CD4-positive, alpha-beta T cell treated with Interleukin-2 at 100 ng/mL for 4 hours (primary cell): ENCODE results near the gene BICD2.
A peak's percentile ranks its signal among the peaks of the same experiment; 100 is the strongest.
"Not testable (repeated sequence)": the region's sequence is repeated elsewhere in the genome, so short reads cannot be mapped to it uniquely, and the experiment has no call there.

Experiments
- DNase-seq: peaks from one replicate; pipeline ENCODE4 v3.0.0-alpha.2; 2020; ENCODE audit warnings: low spot score

The BICD2 gene

DNA sequence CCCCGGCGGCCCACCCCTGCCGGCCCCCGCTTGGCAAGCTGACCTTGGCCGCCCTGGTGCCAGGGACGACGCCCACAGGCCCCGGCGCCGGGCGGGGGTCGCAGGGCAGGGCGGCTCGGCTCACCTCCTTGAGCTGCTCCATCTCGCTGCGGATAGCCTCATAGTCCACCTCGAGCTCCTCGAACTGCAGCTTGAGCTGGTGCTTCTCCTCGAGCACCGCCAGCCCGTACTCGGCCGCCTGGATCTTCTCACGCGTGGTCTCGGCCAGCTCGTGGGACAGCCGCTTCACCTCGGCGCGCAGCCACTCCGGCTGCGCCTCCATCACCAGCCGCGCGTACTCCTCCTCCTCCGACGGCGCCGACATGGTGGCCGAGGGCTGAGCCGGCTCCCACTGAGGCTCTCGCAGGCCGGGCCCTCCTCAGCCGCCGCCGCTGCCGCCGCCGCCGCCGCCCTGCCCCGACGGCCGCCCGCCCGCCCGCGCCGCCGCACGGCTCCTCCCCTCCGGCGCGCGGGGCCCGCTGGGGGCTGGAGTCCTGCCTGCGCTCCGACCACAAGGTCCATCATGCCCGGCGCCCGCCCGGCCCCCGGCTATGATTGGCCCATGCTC lies at the start of gene BICD2:
Gene BICD2, minus strand, starts transcription at position 453 of the 607 bp plus-strand sequence. Its CDS starts 89 bp downstream, at position 364.
- DNase-seq, result no peak

DNA sequence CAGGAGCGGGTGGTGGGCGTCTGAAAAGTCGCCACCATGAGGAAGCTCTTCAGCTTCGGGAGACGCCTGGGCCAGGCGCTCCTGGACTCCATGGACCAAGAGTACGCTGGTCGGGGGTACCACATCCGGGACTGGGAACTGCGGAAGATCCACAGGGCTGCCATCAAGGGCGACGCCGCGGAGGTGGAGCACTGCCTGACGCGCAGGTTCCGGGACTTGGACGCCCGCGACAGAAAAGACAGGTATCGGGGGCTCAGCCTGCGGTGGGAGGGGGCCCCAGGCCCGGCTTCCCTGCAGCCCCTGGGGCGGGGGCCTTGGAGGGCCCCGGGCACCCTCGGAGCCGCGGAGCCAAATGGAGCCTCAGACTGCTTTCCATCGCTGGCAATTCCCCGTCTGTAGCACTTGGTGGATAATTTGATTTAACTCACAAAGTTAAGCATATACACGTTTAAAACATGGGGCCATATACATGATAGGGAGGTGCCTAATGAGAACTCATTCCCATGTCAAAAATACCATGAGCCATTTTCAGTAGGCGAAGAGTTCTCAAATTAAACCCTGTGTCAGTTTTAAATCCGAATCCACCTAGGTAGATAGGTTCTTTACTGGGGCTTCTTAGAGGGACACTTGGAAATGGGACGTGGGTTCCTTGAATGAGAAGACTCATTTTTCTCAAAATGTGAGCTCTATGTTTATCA lies 45.1 kb upstream of the BICD2 start:
- DNase-seq, result not testable (repeated sequence)

DNA sequence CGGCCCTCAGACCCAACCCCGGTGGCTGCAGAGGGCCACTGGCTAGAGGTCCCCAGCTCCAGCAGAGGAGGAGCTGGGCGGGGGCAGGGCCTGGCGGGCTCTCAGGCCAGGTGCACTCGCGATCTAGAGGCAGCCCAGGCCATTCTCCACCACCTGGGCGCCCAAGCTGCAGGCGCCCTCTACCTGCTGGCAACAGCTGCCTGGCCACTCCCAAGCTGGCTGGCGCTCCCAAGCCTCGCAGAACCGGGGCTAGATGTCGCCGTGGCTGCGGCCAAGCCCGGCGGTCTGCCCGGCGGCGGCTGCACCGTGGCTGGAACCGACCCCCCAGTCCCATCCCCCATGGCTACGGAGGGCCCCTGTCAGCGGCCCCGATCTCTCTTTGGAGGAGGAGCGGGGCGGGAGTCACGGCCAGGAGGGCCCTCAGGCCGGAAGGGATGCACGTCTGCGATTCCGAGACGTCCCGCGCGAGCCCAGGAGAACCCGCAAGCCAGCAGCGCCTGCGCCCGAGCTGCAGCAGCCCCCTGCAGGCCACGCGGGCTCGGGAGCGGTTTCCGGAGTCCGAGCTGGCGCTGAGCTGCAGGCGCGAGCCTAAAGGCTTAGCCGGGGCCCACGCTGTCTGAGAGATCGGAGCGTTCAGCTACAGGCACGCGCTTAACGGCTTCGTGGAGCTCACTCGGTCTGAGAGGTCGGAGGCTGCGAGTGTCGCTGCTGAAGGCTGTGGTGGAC lies 44.3 kb upstream of the BICD2 start:
- peak; percentile 30 for DNase-seq

DNA sequence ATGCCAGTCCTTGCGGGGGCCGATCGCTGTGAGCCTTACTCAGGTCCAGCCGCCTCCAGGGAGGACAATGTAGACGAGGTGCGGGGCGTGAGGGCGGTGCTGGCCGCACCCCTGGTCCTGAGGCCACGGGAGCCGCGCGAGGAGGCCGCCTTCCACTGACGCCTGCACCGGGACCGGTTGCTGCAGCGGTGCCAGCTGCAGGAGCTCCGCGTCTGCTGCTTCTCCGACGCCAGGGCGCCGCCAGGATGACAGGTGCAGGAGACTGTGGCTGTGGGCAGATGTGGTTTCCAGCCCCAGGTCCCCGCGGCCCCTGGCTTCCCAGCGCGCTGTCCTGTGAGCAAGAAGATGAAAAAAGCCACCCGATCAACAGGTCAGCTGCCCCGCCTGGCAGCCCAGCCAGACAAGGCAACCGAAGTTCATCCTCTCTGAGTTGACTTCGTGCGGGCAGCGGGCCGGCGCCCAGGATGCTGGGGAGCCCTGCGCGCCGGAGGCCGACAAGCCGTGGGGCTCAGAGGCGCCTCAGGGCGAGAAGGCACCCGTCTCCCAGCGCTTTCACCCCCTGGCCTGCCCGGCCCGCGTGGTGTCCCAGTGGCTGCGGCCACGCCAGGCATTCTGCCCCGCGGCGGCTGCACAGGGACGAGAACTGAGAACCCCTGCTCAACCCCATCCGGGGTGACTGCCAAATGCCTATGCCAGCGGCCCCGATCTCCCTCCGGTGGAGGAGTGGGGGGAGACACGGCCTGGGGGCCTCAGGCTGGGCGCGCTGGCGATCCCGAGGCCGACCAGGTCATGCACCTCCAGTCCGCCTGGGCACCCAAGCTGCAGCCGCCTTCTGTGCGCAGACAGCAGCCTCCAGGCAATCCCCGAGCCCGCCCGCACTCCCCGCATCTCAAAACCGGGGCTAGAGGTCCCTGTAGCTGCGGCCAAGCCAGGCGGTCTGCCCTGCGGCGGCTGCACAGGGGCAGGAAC lies 43.4 kb upstream of the BICD2 start:
- peak; percentile 19 for DNase-seq

DNA sequence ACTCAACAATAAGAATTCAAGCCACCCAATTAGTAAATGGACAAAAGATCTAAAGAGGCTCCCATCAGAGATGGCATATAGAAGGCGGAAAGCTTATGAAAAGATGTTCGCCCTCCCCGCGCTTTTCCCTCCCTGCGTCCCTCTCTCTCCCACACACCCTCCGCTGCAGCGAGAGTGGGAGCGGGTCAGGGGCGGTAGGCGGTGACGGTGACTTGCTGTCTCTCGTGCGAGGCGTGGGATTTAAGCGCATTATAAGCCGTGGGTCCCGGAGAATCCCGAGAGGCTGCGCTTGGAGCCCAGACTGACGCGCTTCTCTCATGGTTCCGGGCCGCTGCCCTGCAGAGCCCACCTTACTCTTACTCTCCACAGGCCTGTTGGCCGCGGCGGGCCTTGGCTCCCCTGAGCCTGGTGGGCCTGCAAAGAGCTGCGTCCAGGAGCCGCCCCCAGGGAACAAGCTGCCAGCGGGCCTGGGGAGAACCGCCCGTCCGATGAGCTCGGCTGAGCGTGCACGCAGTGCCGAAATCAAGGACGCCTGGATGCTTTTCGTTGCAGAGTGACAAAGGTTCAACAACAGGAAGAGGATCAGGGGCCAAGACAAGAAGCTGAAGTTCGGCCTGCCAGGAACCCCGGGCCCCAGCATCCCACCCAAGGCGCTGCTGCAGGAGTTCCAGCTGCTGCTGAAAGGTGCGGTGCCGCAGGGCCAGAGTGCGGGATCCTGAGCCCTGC lies 42.6 kb upstream of the BICD2 start:
- no peak for DNase-seq

DNA sequence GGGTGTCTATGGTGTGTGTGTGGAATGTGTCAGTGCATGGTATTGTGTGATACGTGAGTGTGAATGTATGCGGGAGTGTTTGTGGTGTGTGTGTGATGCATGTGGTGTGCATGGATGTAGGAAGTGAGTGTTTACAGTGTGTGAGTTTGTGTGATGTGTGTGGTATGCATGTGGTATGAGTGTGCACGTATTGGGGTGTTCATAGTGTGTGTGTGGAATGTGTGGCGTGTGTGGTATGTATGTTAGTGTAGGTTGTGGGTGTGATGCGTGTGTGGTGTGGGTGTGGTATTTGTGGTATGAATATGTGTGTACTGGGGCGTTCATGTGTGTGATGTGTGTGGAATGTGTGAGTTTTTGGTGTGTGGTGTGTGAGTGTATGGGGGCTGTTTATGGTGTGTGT lies 40.1 kb upstream of the BICD2 start:
- no peak for DNase-seq

DNA sequence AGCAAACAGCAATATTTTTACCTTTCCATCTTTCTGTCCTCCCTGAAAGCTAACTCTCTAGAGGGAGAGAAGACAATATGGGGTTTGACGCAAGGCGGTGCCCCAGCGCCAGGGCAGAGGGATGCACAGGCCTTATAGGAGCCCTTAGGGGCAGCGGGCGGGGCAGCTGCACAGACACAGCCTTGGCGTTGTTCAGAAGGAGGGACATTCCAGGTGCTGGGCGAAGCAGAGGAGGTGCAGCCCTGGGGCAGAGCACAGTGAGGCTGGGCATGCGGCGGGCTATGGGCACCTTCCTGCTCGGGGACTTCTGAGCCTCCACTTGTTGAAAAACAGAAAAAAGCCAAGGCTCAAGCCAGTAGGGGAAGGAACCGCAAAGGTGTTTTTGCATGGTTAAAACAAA lies 33.7 kb upstream of the BICD2 start:
- no peak for DNase-seq

DNA sequence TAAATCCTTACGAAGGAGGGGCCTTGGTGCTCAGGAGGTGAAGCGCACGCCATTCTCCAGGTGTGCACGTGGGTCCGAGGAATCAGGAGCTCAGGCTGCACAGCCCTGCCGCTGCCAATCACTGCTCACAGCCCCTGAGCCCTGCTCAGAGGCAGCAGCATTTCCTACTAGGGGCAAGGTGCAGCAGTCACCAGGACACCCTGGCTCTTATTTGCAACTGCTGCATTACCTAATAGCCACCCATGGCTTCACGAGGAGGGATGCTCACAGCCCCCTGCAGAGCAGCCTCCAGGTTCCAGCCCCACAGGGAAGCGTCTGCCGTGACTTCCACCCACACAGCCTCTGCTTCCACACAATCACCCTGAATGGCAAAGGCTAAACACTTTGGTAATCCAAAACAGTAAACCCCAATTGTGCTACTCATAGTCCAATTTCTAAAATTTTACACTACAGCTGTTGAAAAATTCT lies 31.7 kb upstream of the BICD2 start:
- DNase-seq, result not testable (repeated sequence)

DNA sequence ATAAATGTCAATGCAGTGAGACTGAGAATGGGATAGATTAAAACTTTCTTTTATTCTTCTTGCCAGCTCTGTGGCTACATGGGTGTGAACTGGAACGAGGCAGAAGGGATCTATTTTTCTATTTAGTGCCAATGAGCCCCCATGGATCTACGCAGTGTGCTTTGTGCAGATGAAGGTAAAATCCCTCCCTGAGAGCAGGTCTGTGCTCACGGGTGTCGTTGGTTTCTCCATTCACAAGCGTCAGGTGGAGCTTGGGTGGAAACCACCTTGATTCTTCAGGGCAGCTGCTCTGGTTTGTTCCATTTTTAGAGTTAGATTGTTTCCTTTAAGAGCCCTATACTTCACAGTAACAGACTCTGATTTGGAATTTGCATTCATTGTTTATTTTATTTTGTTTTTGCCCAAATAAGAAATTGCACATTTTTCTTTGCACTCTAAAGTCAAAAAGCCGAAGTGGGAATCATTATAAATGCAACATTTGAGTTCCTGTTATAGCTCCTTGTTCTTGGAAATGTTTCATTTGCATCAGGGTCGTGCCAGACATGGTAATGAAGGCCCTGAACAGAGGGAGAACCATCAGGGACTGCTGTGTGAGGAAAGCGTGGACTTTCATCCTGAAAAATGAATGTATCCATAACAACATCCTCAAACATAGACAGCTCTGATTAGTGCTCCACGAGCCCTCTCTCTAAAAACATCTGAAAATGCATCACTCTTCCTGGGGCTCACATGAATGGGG lies 31.1 kb upstream of the BICD2 start:
- DNase-seq, result no peak

DNA sequence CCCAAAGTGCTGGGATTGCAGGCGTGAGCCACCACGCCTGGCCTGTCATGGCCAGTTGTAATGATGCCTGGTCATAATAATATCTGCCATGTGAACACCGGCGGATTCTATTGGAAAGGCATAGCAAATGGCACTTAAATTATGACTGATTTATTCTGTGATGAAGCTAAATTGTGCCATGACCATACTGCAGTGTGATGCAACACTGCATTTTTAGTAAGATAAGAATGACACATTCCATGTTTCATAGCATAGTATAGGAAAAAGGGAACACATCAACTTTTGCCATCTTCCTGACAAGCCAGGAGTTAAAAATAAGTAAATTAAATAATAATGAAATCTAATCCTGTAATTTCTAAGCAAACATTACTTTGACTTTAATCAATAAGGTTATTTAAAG lies 30.4 kb upstream of the BICD2 start:
- DNase-seq, result no peak

DNA sequence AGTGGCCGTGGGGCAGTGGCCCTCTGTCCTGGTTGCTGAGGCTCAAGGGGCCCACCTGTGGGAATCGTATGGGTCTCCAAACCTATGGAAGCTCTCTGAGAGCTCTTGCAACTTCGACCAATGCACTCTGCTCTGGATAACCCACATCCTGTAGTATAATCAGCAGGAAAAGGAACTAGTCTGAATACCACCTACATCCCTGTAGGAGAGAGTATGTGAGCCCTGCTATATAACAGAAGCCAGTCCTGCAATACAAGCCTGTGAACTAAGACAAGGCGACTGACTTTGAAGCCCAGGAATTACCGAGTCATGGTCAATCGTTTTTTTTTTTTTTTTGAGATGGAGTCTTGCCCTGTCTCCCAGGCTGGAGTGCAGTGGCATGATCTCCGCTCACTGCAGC lies 29.8 kb upstream of the BICD2 start:
- DNase-seq, result no peak

DNA sequence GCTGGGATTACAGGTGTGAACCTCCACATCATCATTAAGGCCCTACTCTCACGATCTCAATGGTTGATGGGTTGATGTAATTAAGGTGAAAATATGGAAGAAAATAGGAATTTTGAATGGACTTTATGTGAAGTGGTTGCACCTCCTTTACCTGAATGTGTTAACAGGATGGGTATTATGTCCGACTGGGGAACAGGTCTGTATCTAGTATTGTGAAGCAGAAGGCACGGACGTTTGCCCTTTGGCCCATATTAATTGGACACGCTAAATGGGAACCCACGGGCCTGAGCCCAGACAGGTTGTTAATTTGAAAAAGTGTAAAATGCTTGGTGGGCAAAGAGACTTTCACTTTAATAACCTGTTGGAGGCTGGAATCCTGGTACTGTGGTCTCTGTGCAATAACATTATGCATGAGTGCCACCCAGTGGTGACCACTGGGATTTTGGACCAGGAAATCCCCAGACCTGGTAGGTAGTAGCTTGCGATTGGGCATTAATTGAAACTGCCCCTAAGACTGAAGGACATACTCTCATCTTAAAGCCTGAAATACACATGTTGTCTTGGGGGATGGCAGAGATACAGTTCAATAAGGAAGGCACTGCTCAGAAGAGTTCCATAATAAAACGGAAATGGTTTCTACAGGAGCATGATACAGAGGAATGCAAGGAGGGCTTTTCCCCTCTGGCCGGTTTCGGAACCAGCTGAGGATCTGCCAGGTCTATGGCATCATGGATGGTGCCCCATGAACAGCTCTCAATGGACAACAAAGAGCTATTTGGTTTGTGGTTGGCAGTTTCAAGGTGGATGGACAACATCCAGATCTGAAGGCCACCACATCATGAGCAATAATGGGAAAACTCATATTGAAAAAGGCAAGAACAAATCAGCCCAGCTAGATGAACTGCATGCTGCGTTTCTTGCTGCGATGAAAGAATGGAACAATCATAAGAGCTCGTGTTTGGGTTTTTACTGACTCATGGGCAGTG lies 26.2 kb upstream of the BICD2 start:
- peak; percentile 82 for DNase-seq

DNA sequence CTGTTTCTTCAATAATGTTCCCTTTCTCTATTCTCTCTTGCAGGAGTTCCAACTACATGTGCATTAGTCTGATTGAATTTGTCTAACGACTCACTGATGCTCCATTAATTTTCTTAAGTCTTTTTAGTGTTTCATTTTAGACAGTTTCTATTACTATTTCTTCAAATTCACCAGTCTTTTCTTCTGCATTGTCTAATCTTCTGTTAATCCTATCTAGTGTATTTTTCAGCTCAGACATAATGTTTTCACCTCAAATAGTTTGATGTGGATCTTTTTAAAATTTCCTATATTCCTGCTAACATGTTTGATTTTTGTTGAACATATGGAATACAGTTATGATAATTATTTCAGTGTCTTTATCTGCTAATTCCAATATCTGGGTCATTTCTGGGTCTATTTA lies 21.7 kb upstream of the BICD2 start:
- DNase-seq, result no peak

DNA sequence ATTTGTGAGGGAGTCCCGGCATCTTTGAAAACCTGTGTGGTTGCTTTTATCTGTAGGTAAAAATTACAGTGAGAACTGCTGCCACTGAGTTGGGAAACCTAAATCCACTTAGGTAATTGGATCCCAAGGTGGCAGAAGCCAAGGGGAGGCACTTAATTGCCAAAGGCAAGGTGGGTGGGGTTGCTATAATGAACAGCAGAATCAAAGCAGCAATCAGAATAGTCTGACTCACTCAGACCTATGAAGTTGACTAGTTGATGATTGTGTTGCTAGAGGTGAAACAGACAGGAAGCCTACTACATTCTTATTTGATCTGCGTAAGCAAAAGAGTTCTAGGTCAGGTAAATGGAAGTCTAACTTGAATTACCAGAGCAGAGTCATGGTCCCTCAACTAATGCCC lies 17.3 kb upstream of the BICD2 start:
- DNase-seq, result no peak

DNA sequence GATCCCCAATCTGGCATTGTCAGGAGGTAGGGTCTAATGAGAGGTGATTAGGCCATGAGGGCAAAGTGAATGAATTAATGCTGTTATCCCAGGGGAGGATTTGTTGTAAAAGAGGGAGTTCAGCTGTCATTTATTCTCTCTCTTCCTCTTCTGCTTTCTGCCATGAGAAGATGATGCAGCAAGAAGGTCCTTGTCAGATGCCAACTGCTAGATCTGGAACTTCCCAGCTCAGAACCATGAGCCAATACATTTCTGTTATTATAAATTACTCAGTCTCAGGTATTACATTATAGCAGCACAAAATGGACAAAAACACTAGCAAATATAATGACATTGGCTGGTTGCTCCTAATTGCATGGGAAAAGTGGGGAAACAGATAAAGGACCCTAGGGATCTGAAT lies 15.6 kb upstream of the BICD2 start:
- DNase-seq, result no peak

DNA sequence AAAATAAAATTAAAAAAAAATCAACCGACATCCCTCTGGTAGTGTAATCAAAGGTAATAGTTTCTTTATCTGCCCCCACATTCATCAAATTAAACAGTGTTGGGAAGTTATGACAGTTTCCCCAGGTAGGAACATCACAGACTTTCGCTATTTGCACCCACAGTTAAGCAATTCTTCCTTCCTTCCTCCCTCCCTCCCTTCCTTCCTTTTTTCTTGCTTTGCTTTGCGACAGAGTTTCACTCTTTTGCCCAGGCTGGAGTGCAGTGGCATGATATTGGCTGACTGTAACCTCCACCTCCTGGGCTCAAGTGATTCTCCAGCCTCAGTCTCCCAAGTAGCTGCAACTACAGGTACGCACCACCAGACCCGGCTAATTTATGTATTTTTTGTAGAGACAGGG lies 10.8 kb upstream of the BICD2 start:
- no peak for DNase-seq

DNA sequence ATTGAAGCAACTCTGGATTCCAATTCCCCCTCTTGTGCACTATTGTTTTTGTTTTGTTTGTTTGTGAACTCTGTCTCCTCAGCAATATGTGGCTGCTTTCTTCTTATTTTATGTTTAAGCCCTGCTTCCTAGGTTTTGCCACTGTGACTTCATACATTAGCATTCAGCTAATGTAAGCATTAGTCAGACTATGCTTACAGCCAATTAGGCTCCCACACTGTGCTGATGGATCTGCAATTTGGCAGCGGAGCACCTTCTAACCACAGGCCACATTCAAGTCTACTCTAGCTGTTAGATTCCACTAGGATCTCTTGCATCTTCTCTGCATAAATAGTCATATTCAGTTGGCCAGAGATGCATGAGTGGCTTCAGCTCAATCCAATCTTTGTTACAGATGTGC lies 9.6 kb upstream of the BICD2 start:
- DNase-seq, result no peak

DNA sequence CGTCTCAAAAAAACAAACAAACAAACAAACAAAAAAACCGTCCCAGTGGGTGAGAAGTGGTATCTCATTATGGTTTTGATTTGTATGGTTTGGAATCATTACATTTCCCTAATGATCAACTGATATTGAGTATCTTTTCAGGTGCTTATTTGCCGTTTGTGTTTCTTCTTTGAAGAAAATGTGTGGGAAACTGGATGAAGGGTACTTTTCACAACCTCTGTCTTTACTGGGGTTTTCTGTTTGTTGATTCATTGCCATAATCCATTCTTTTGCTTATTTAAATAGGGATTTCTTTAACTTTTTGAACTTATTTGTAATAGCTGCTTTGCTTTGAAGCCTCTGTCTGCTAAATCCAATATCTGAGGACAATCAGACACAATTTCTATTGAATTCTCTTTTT lies 9.2 kb upstream of the BICD2 start:
- no peak for DNase-seq

DNA sequence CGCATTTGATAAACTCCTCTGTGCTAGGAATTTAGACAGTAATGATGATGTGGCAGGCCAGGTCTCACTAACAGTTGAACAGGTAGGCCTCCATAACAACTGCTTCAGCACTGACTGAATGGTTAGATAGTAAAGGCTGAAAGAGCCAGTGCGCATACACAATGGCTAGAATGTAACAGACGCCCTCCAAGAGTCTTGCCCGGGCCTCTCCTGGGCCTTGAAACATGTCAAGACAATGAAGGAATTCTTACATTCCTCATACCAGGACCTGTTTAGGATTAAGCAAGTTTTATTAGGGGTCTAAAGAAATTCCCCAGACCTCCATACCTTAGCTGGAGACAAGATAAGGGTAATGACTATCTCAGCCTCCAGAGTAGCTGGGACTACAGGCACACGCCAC lies 6.7 kb upstream of the BICD2 start:
- DNase-seq, result no peak
